ENCODE results near the gene BUD23.

DNA sequence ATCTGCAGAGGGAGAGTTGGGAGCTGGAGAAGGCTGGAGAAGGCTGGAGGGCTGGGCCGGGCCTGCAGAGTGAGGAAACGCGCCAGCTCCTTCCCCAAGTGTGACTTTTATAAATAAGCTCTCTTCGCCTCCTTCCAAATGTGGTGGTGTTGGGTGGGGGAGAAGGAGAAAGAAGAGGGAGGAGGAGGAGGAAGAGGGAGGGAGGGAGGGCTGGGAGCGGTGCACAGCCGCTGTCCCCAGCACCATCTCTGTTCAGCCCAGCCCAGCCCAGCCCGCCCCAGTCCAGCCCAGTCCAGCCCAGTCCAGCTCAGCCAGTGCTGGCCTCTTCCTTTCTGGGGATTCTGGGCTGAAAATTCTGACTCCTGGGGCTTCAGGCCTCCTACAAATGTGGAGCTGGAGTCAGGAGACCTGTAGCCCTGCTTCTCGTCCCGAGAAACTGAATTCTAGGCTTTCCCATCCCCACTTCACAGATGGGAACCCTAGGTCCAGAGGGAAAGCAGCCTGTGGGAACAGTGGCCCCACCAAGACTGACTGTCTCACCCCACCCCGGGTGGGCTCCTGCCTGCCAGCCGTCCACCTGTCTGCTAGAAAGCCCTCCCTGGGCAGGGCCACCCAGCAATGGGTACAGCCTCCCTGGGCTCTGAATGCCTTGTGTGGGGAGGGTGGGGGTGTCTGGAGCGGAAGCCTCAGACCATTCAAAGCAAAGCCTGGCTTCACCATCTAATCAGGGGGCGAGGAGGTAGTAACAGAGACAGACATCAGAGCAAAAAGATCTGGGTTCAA is 33.8 kb downstream of the BUD23 start:
- TF ChIP-seq, protein P1, sequence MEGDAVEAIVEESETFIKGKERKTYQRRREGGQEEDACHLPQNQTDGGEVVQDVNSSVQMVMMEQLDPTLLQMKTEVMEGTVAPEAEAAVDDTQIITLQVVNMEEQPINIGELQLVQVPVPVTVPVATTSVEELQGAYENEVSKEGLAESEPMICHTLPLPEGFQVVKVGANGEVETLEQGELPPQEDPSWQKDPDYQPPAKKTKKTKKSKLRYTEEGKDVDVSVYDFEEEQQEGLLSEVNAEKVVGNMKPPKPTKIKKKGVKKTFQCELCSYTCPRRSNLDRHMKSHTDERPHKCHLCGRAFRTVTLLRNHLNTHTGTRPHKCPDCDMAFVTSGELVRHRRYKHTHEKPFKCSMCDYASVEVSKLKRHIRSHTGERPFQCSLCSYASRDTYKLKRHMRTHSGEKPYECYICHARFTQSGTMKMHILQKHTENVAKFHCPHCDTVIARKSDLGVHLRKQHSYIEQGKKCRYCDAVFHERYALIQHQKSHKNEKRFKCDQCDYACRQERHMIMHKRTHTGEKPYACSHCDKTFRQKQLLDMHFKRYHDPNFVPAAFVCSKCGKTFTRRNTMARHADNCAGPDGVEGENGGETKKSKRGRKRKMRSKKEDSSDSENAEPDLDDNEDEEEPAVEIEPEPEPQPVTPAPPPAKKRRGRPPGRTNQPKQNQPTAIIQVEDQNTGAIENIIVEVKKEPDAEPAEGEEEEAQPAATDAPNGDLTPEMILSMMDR (IDR thresholded peaks at IDR 0.05) = no peak
- TF ChIP-seq POLR2A (IDR thresholded peaks at IDR 0.05) = no peak
